UCSD-AML1 (cell line): ENCODE measurements around the gene EGR2.
"Not testable (repeated sequence)": the region's sequence is repeated elsewhere in the genome, so short reads cannot be mapped to it uniquely, and the experiment has no call there.

Experiments used
- DNase-seq: peaks from one replicate; lab custom pipeline; 2025; ENCODE audit not compliant: unreplicated experiment; lab: John Stamatoyannopoulos, UW

EGR2 gene

DNA sequence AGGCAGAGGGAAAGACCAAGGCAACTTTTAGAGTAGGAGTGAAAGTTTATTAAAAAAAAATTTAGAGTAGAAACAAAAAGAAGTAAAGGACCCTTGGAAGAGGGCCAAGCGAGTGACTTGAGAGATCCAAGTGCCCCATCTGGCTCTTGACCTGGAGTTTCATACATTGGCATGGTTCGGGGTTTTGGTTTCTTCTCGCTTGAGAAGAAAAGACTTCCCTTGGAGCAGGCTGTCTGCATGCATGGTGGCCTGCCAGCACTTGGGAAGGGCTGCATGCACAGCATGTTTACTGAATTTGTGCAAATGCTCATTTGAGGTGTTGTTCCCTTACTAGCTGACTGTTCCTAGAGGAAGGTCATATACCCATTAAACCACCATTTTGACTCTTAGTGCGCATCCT, 20.4 kb downstream of the EGR2 start:
- DNase-seq: no peak

DNA sequence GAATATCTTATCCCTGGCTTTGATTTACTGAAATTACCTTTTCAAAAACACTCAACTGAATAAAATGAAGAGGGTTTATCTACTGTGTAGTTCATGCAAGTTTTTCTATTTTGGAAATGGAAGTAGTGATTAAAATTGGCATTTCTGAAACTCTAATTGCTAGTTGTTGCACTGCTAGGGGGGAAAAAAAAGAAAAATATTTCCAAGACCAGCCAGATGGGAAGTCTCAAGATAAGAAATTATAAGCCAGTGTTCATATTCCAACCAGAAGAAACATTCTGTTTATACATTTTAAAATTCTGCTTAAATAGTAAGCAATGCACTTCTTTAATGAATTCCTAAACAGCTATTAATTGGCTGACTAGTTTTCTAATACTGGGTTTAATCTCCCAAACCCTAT, 21.1 kb downstream of the EGR2 start:
- no peak for DNase-seq

DNA sequence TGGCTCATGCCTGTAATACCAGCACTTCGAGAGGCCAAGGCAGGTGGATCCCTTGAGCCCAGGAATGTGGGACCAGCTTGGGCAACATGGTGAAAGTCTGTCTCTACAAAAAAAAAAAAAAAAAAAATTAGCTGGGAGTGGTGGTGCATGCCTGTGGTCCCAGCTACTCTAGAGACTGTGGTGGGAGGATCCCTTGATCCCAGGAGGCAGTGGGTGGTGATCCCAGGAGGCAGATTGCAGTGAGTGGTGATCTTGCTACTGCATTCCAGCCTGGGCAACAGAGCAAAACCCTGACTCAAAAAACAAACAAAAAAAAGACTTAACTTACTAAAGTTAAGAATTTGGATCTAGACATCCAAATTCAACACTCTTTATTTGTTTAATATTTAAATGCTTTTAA, 21.9 kb downstream of the EGR2 start:
- DNase-seq: no peak

DNA sequence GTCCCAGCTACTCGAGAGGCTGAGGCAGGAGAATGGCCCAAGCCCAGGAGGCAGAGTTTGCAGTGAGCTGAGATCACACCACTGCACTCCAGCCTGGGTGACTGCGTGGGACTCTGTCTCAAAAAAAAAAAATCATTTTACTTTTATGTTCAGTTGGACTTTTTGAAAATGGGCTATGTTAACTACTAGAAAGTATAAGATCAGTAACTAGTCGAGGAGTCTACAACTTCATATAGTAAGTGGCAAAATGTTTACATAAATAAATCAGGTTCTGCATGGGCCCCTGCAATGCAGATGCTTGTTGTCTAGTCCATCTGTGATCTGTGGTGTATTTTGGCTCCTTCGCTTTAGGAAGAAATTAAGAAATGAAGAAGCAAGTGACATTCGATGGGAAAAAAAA, 23.9 kb downstream of the EGR2 start:
- DNase-seq: no peak

DNA sequence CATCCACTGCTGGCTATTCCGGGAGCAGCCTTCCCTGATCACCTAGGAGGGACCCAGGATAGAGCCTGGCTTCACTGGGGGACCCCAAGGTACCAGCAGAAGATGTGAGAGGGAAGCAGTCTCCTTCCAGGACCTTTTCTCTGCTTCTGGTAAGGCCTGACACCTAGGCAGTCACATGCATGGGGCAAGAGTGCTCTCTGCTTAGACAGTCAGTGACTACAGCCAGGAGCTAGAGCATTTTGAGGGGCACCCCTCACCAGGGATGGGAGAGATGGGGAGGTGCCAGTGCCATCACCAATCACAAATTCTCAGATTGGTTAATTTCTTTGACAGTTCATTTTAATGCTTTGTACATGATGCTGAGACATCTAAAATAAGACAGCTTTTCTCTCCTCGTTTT, 25.6 kb downstream of the EGR2 start:
- no peak for DNase-seq

DNA sequence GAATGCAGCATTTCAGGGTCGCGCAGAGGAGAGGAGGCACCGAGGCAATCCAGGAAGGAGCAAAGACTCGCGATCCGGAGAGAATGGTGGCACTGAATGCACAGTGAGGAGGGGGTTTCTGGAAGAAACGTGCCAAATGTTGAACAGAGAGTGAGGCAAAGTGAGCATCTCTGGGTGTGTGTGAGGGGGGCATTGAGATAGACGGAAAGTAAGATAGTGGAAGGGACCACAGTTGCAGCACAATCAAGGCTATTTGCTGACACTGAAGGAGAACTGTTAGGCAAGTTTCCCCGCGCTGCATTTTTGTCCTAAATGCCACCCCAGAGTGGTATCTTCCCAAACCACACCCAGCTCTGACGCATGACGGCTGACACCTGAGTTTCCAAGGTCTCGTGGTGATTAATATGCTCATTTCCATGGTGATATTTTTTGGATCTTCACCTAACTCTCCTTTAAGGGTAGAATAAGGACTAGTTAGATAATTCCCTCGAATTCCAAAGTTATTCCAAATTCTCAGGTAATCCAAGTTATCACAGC, 26.1 kb downstream of the EGR2 start:
- DNase-seq: no peak

DNA sequence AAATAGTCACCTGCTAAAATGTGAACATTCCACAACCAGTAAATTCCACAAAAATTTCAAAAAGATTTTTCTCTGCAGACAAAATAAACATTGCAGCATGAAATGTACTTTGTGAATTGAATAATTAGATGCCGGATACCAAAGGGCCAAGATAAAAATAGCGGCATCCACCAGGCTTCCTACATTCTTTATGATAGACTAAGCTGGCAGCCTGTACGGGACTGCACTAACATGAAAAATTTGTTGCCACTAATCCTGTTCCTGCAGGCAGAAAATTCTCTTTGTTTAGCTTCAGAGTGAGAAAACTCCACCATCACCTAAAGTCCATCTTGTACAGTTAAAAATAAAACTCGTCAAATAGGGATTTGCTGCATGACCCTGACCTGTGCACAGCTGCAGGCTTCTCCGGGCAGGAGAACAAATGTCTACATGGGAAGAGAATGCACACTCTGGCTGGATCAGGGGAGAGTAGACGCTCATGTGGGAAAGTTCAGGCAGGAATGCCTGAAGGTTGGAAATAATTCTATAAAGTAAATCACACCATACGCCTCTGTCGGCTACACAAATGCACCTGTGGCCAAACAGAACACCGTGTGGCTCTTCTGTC, 27.2 kb downstream of the EGR2 start:
- DNase-seq: no peak

DNA sequence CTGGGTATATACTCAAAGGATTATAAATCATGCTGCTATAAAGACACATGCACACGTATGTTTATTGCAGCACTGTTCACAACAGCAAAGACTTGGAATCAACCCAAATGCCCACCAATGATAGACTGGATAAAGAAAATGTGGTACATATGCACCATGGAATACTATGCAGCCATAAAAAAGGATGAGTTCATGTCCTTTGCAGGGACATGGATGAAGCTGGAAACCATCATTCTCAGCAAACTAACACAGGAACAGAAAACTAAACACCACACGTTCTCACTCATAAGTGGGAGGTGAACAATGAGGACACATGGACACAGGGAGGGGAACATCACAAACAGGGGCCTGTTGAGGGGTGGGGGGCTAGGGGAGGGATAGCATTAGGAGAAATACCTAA, 27.9 kb downstream of the EGR2 start:
- DNase-seq: not testable (repeated sequence)

DNA sequence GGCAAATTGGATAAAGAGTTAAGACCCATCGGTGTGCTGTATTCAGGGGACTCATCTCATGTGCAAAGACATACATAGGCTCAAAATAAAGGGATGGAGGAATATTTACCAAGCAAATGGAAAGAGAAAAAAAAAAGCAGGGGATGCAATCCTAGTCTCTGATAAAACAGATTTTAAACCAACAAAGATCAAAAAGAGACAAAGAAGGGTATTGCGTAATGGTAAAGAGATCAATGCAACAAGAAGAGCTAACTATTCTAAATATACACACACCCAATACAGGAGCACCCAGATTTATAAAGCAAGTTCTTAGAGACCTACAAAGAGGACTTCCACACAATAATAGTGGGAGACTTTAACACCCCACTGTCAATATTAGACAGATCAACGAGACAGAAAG, 31.6 kb downstream of the EGR2 start:
- DNase-seq: not testable (repeated sequence)

DNA sequence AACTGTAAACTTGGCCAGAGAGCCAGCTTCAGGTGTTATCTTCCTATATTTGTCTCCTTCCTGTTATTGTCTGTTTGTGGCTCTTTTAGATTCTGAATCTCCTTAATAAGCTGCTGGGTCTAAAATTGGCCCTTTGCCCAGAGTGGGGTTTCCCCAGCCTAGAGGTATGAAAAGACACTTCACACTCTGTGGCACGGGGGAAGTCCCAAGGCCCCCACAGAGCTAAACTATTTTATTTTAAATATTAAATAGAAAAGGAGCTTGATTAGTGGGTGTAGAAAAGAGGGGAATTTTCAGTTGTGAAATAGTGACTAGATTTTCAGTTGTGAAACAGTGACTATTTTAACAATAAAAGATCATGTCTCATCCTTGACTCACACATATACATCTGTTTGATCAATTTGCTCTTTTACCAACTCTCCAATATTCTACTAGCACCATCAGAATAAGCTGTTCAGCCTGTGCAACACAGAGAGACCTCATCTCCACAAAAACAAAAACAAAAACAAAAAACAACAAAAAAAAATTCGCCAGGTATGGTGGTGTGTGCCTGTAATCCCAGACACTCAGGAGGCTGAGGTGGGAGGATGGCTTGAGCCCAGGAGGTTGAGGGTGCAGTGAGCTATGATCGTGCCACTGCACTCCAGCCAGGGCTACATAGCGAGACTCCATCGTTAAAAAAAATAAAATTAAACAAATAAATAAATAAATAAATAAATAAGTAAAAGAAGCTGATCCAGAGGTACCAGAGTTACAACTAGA, 36.5 kb downstream of the EGR2 start:
- DNase-seq: no peak

DNA sequence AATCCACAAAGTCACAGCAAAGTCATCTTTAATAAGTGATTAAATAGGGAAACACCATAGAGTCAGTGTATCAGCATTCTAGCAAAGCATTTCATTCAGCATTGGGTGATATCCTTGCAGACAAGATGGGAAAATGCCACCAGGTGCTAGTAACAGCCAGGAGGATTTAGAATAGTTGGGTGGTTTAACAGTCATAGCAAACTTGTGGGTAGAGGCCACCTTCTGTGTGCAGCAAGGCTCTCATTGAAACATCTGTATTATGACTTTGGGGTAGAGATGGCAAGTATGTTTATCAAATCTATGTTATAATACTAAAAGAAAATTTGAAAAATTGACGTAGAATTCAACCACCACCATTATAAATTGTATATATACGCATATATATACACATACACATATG, 38.0 kb downstream of the EGR2 start:
- no peak for DNase-seq

DNA sequence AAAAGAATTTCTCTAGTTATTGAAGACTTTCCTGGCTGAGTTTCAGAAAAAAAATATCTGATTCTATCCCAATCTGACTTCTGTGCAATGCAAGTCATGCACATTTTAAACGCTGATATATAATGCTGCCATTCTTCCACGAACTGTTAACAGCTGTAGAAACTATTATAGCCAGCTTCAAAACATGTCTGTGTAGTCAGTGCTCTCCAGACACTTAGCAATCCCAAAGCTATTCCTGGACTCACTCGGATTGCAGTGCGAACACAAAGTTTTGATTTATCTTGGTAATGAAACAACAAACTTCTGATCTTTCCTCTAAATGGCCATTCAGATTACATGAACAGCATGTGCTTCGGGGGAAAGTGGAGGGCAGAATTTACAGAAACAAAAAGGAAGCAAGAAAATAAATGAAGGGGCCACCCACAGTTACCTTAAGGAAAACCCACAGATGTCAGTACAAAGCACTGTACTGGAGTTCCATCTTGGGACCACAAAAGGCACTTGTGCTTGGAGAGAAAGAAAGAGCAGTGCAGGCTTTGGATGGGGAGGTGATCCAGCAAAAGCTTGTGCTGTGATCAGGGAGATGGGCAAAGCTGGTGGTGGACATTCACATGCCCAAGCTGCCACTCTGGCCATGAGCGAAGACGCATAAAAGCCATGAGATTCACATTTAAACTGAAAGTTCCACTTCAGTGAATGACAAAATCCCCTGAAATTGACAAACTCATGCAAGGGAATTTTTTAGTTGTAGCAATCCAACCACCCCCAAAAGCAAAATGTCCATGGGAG, 43.8 kb downstream of the EGR2 start:
- no peak for DNase-seq

DNA sequence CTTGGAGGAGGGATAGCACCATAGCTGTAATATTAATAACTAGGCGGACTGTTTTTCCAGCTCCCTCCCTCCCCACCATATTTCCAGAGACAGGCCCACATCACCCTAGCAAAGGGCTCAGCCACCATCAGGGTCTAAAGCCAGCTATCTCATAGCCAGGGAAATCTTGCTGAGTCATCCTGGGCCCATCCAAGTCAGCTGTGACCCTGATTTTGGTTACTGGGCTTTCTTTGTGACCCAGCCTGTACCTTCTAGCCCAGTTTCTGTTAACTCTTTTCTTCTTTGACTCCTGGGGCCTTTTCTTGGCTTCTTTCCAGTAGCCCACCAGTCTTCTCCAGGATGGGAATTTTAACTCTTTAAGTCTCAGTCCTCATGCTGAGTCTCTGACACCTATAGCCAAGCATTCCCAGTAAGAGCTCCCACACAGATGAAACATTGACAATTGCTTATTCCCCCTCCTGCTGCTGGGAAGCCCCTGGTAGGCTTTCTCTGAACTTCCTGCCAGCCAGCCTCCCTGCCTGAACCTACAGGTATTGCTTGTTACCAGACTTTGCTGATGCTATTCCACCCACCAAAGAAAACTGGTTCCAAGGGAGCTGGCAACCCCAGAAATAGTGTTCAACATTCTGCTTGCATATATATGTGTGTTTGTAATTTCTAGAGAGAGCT, 46.5 kb downstream of the EGR2 start:
- no peak for DNase-seq

DNA sequence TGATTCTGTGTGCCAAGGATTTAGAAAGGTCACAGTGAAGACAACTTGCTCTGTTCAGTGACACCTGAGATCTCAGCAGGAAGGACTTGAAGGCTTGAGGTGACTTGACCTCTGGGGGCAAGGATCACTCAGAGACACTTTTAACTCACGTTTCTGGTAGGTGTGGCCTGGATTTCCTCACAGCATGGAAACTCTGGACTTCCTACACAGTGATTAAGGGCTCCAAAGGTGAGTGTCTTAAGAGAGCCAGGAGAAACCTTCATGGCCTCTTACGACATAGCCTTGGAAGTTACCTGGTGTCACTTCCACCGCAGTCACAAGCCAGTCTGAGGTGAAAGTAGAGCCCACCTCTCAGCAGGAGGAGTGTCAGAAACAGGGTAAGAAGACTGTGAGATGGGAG, 49.8 kb downstream of the EGR2 start:
- DNase-seq: no peak

DNA sequence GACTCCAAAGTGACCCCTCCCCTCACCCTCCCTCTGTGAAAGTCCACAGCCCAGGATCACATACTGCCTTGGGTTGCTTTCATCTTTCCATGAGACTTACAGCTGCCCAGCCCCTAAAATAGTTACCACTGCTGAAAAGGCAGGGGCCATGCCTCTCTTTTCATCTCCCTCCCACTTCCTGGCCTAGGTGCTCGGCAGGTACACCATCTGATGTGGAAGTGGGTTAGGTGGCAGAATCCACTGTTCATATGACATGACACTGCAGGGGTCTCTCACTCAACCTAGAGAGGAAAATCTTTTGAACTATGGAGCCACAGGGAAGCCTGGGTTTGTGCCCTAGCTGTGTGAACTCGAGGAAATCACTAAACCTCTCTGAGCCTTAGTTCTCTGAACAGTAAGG, 50.4 kb downstream of the EGR2 start:
- DNase-seq: no peak

DNA sequence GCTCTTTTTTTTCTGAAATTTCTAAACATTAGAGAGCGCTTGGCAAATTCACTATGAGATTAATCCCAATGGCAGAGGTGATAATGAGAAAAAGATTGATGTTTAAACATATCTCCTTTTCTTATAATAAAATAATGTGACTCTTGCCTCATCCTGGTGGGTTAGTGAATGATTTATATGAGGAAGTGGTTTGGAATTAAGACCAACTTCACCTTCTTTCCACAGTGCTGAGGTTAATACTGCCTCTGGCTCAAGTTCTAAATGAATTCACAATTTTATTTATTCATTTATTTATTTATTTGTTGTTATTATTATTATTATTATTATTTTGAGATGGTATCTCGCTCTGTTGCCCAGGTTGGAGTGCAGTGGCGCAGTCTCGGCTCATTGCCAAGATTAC, 52.2 kb downstream of the EGR2 start:
- DNase-seq: no peak

DNA sequence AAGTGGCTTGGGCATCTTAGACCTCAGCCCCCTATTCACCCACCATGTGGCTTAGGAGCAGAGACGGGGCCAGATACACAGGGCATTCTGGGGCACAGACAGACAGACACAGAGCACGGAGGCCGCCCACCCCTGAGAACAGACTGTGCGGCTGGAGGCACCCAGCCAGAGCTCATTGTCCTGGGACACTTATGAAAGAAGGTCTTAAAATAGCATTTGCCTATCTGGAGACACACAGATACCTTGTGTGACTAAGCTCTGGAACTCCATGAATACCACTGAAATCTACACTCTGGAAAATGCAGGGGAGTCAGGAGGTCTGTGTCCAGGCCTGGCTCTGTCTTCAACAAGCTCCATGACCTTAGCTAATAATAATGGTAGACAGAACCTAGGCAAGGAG, 53.0 kb downstream of the EGR2 start:
- no peak for DNase-seq
